ENCODE data around the gene TES.
A peak's percentile ranks its signal among the peaks of the same experiment; 100 is the strongest.
"Not testable (repeated sequence)": the region's sequence is repeated elsewhere in the genome, so short reads cannot be mapped to it uniquely, and the experiment has no call there.

TES gene

GRCh38 chr7:116210345-116211005 lies at the start of gene TES:
TES (plus strand) TSS chr7:116210539; CDS start chr7:116210708, 169 bp downstream.
- DNase-seq (ENCODE audit: low read depth in 3 of 3) = peak; percentile 43 to 53 (median 49)

GRCh38 chr7:116161728-116162127 lies 48.6 kb upstream of the TES start:
- DNase-seq (ENCODE audit: low read depth in 3 of 3) = no peak

- DNase-seq (ENCODE audit: low read depth in 3 of 3) = no peak
These were observed 48.1 kb upstream of the TES start for GRCh38 chr7:116162254-116162653.

- no peak for DNase-seq (ENCODE audit: low read depth in 3 of 3)
These were observed 47.3 kb upstream of the TES start for GRCh38 chr7:116162992-116163391.

- DNase-seq (ENCODE audit: low read depth in 3 of 3) = no peak
These were observed 45.6 kb upstream of the TES start for GRCh38 chr7:116164552-116165306.

- DNase-seq (ENCODE audit: low read depth in 3 of 3) = no peak
These were observed 44.6 kb upstream of the TES start for GRCh38 chr7:116165717-116166116.

GRCh38 chr7:116166156-116166555 lies 44.2 kb upstream of the TES start:
- DNase-seq (ENCODE audit: low read depth in 3 of 3) = no peak

GRCh38 chr7:116167177-116167576 lies 43.2 kb upstream of the TES start:
- DNase-seq (ENCODE audit: low read depth in 3 of 3) = no peak

GRCh38 chr7:116169060-116169459 lies 41.3 kb upstream of the TES start:
- no peak for DNase-seq (ENCODE audit: low read depth in 3 of 3)

GRCh38 chr7:116170180-116170579 lies 40.2 kb upstream of the TES start:
- no peak for DNase-seq (ENCODE audit: low read depth in 3 of 3)

GRCh38 chr7:116171094-116171493 lies 39.2 kb upstream of the TES start:
- no peak for DNase-seq (ENCODE audit: low read depth in 3 of 3)

GRCh38 chr7:116172353-116172752 lies 38.0 kb upstream of the TES start:
- DNase-seq (ENCODE audit: low read depth in 3 of 3) = no peak

- no peak for DNase-seq (ENCODE audit: low read depth in 3 of 3)
These were observed 37.0 kb upstream of the TES start for GRCh38 chr7:116173051-116174028.

- DNase-seq (ENCODE audit: low read depth in 3 of 3) = not testable (repeated sequence)
These were observed 35.2 kb upstream of the TES start for GRCh38 chr7:116175095-116175494.

GRCh38 chr7:116176226-116176625 lies 34.1 kb upstream of the TES start:
- no peak for DNase-seq (ENCODE audit: low read depth in 3 of 3)

GRCh38 chr7:116177009-116177408 lies 33.3 kb upstream of the TES start:
- no peak for DNase-seq (ENCODE audit: low read depth in 3 of 3)

- DNase-seq (ENCODE audit: low read depth in 3 of 3) = peak in 1 of 3 donors; percentile 6
These were observed 30.0 kb upstream of the TES start for GRCh38 chr7:116180302-116180701.

GRCh38 chr7:116182023-116182422 lies 28.3 kb upstream of the TES start:
- DNase-seq (ENCODE audit: low read depth in 3 of 3) = no peak

- no peak for DNase-seq (ENCODE audit: low read depth in 3 of 3)
These were observed 24.9 kb upstream of the TES start for GRCh38 chr7:116185450-116185849.

GRCh38 chr7:116185956-116186355 lies 24.4 kb upstream of the TES start:
- DNase-seq (ENCODE audit: low read depth in 3 of 3) = no peak

- no peak for DNase-seq (ENCODE audit: low read depth in 3 of 3)
These were observed 22.9 kb upstream of the TES start for GRCh38 chr7:116187400-116187799.
